ENCODE results near the gene ZNF530. TPM values are rescaled to one million over a fixed set of nuclear protein-coding genes. Genes with fewer than 3 reads are reported as not detected.
A peak's percentile ranks its signal among the peaks of the same experiment; 100 is the strongest.

ZNF530 gene
- total RNA-seq, 1 experiment from 2014 or later, result 8.9 TPM

DNA sequence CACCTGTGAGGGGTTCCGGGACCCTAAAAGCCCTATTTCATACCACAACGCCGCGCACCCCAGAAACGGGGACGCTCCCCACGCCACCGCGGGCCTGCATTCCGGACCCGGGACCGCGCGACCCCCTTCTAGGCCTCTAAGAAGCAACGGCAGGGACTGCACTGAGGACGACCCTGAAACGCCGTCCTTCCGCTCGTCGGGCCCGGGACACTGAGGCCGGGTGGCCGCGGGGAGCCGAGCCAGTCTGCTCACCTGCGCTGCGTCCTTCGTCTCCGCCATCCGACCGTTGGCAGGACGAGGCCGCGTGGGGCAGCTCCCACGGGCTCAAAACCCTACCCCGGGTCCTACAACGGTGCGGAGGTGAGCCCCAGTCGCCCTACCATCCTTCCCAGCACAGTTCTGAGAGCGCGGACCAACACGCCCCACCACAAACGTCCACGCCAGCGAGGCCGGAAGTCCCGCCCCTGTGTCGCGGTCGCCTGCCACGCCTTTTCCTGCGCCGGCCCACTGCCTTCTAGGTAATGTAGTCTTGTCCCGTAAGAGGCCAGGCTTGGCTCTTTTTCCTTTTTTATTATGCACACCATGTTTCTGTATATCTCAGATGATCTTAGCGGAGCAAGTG, 40.2 kb upstream of the ZNF530 start, which contains the start of gene ZNF550:
Gene ZNF550, minus strand, starts transcription at position 460 of the 622 bp plus-strand sequence. Its CDS starts 181 bp downstream, at position 279.
- H3K36me3 ChIP-seq (ENCODE audit: control insufficient read depth, insufficient read depth, low read length), result no peaks in the 10 kb centered on the region
- H3K9me3 ChIP-seq (ENCODE audit: control insufficient read depth, insufficient read depth, low read depth, low read length), result peaks cover 30% of the 10 kb centered on the region; the same call in 1 of the 2 replicates
- in situ Hi-C loops (cut with HindIII; ENCODE audit: low pct_unique_long_range_greater_than_20kb, low sequenced_read_pairs), result no loop called here
- H3K4me1 ChIP-seq (ENCODE audit: control insufficient read depth, insufficient read depth, low read length), result peaks cover 7% of the 10 kb centered on the region
- ChIA-PET CTCF (no interaction called here), POLR2A (no interaction called here)
- intact Hi-C loops (cut with micrococcal nuclease; ENCODE audit: unreplicated experiment), result no loop called here
- ATAC-seq, result peak; percentile 100
- no peaks in the 10 kb centered on the region for H3K27me3 ChIP-seq (ENCODE audit: control insufficient read depth, insufficient read depth, low read length)
- peak within 1 kb of the TSS; percentile 79 for H3K27ac ChIP-seq (ENCODE audit: low read length)
- TF ChIP-seq, protein P1, sequence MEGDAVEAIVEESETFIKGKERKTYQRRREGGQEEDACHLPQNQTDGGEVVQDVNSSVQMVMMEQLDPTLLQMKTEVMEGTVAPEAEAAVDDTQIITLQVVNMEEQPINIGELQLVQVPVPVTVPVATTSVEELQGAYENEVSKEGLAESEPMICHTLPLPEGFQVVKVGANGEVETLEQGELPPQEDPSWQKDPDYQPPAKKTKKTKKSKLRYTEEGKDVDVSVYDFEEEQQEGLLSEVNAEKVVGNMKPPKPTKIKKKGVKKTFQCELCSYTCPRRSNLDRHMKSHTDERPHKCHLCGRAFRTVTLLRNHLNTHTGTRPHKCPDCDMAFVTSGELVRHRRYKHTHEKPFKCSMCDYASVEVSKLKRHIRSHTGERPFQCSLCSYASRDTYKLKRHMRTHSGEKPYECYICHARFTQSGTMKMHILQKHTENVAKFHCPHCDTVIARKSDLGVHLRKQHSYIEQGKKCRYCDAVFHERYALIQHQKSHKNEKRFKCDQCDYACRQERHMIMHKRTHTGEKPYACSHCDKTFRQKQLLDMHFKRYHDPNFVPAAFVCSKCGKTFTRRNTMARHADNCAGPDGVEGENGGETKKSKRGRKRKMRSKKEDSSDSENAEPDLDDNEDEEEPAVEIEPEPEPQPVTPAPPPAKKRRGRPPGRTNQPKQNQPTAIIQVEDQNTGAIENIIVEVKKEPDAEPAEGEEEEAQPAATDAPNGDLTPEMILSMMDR (IDR thresholded peaks at IDR 0.05), result no peak
- TF ChIP-seq SIN3A (IDR thresholded peaks at IDR 0.05; ENCODE audit: borderline replicate concordance, insufficient read depth, low read depth, low read length) (peak; percentile 79; the same call in 1 of the 2 replicates), TCF7L2 (IDR thresholded peaks at IDR 0.05; ENCODE audit: low read depth, low read length) (no peak), POLR2AphosphoS5 (IDR thresholded peaks at IDR 0.05; ENCODE audit: low read depth, low read length) (peak; percentile 87)
- TF ChIP-seq, protein P2, sequence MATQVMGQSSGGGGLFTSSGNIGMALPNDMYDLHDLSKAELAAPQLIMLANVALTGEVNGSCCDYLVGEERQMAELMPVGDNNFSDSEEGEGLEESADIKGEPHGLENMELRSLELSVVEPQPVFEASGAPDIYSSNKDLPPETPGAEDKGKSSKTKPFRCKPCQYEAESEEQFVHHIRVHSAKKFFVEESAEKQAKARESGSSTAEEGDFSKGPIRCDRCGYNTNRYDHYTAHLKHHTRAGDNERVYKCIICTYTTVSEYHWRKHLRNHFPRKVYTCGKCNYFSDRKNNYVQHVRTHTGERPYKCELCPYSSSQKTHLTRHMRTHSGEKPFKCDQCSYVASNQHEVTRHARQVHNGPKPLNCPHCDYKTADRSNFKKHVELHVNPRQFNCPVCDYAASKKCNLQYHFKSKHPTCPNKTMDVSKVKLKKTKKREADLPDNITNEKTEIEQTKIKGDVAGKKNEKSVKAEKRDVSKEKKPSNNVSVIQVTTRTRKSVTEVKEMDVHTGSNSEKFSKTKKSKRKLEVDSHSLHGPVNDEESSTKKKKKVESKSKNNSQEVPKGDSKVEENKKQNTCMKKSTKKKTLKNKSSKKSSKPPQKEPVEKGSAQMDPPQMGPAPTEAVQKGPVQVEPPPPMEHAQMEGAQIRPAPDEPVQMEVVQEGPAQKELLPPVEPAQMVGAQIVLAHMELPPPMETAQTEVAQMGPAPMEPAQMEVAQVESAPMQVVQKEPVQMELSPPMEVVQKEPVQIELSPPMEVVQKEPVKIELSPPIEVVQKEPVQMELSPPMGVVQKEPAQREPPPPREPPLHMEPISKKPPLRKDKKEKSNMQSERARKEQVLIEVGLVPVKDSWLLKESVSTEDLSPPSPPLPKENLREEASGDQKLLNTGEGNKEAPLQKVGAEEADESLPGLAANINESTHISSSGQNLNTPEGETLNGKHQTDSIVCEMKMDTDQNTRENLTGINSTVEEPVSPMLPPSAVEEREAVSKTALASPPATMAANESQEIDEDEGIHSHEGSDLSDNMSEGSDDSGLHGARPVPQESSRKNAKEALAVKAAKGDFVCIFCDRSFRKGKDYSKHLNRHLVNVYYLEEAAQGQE (IDR thresholded peaks at IDR 0.05; ENCODE audit: insufficient read depth in 1 of 2, low read depth in 2 of 2, low read length in 1 of 2), result no peak
- TSS peak; percentile 88 for BruUV-seq (replicated peaks)
- H3K4me3 ChIP-seq (ENCODE audit: low read depth in 2 of 2, low read length in 2 of 2), result peak within 1 kb of the TSS; percentile 89 to 93
- peak; percentile 53 for DNase-seq (ENCODE audit: low read depth, low spot score)

DNA sequence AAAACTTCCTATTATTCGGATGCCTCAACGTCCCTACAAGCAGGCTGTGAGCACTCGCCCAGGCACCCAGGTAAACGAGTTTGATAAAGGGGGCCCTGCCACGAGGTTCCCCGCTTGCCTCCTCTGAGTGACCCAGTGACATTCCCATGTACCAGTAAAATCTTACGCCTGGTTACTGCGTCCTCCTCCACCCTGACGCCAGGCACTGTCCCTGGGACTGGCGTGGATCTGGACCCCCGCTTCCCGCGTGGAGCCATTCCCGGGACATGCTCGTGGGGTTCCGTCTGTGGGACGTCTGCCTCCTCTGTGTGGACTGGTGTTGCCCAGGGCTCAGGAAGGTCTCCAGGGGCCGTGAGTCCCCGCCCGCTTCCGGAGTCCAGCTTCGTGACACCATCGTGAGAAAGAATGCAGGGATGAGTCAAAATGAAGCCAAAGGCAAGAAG, 39.6 kb upstream of the ZNF530 start:
- no peaks in the 10 kb centered on the region for H3K36me3 ChIP-seq (ENCODE audit: control insufficient read depth, insufficient read depth, low read length)
- in situ Hi-C loops (cut with HindIII; ENCODE audit: low pct_unique_long_range_greater_than_20kb, low sequenced_read_pairs) (no loop called here), intact Hi-C loops (cut with micrococcal nuclease; ENCODE audit: unreplicated experiment) (no loop called here)
- no peaks in the 10 kb centered on the region for H3K27me3 ChIP-seq (ENCODE audit: control insufficient read depth, insufficient read depth, low read length)
- TF ChIP-seq TCF7L2 (IDR thresholded peaks at IDR 0.05; ENCODE audit: low read depth, low read length) (no peak), POLR2AphosphoS5 (IDR thresholded peaks at IDR 0.05; ENCODE audit: low read depth, low read length) (no peak), SIN3A (IDR thresholded peaks at IDR 0.05; ENCODE audit: borderline replicate concordance, insufficient read depth, low read depth, low read length) (no peak)
- TF ChIP-seq, protein P2 (IDR thresholded peaks at IDR 0.05; ENCODE audit: insufficient read depth in 1 of 2, low read depth in 2 of 2, low read length in 1 of 2), result no peak
- TF ChIP-seq, protein P1 (IDR thresholded peaks at IDR 0.05), result no peak
- H3K4me3 ChIP-seq (ENCODE audit: low read depth in 2 of 2, low read length in 2 of 2), result peak overlapping the region; percentile 89 to 93
- POLR2A ChIA-PET, result no interaction called here
- no peak for DNase-seq (ENCODE audit: low read depth, low spot score)
- H3K4me1 ChIP-seq (ENCODE audit: control insufficient read depth, insufficient read depth, low read length), result peaks cover 7% of the 10 kb centered on the region
- H3K27ac ChIP-seq (ENCODE audit: low read length), result peak overlapping the region; percentile 79
- no TSS peak for BruUV-seq (replicated peaks)
- ATAC-seq, result peak; percentile 45
- H3K9me3 ChIP-seq (ENCODE audit: control insufficient read depth, insufficient read depth, low read depth, low read length), result peaks cover 35% of the 10 kb centered on the region; the same call in 1 of the 2 replicates
- CTCF ChIA-PET, result no interaction called here

Data from Panc1 (cell line).